ENCODE results near the gene NR3C2.

DNA sequence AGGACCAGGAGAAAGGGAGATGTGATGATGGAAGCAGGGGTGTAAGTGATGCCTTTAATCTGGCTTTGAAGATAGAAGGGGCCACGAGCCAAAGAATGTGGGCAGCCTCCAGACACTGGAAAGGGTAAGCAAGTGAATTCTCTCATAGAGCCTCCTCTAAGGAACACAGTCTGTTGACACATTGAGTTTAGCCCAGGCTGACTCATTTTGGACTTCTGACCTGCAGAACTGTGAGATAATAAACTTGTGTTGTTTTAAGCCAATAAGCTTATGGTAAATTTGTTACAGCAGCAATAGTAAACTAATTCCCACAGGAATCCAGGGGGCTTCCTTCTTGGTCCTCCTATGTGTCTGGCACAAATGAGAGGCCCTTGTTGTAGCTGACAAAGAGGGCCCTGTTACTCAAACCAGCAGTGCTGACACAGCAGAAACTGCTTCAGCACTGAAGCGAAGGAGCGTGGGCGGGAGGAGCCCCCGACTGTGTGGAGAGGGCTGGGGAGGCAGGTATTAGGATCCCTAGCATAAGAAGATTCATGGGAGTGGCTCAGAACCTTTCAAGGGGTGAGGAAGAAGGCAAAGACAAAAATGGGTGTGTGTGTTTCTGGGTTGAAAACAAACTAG, 268.7 kb downstream of the NR3C2 start:
- TF ChIP-seq, protein P1, sequence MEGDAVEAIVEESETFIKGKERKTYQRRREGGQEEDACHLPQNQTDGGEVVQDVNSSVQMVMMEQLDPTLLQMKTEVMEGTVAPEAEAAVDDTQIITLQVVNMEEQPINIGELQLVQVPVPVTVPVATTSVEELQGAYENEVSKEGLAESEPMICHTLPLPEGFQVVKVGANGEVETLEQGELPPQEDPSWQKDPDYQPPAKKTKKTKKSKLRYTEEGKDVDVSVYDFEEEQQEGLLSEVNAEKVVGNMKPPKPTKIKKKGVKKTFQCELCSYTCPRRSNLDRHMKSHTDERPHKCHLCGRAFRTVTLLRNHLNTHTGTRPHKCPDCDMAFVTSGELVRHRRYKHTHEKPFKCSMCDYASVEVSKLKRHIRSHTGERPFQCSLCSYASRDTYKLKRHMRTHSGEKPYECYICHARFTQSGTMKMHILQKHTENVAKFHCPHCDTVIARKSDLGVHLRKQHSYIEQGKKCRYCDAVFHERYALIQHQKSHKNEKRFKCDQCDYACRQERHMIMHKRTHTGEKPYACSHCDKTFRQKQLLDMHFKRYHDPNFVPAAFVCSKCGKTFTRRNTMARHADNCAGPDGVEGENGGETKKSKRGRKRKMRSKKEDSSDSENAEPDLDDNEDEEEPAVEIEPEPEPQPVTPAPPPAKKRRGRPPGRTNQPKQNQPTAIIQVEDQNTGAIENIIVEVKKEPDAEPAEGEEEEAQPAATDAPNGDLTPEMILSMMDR (IDR thresholded peaks at IDR 0.05): no peak
- TF ChIP-seq POLR2A (IDR thresholded peaks at IDR 0.05): no peak

Measured in adrenal gland (tissue), 5 donors.